Heart left ventricle (tissue), 16 donors: ENCODE data around the gene LIX1. TPM values are rescaled to one million over a fixed set of nuclear protein-coding genes. Genes with fewer than 3 reads are reported as not detected.
"Not testable (repeated sequence)": the region's sequence is repeated elsewhere in the genome, so short reads cannot be mapped to it uniquely, and the experiment has no call there.

Experiments used
- ATAC-seq, 4 donors: fragments of 200-7000 bp; cut with Tn5 transposase; one replicate each; pipeline ENCODE4 v1.9.1; 2020 to 2022; ENCODE audit warnings: moderate library complexity in 4 of 4, mild to moderate bottlenecking in 3 of 4, moderate number of reproducible peaks in 1 of 4
- DNase-seq, 5 donors: peaks; one replicate each; pipeline ENCODE4 v3.0.0-alpha.2; 2020
- H3K27ac ChIP-seq, 12 donors: fragments of 200-600 bp; sonication (generic) in 4 of 12; one replicate each; pipeline versions ENCODE4 v1.5.0 to v1.8.0; 2016 to 2022; ENCODE audit warnings: mild to moderate bottlenecking in 2 of 12
- H3K27me3 ChIP-seq, 9 donors: fragments of 200-600 bp; sonication (generic) in 2 of 9; one replicate each; pipeline versions ENCODE4 v1.5.1 to v1.8.0; 2016 to 2022; ENCODE audit warnings: mild to moderate bottlenecking in 3 of 9
- H3K36me3 ChIP-seq, 9 donors: fragments of 200-600 bp; sonication (generic) in 2 of 9; one replicate each; pipeline versions ENCODE4 v1.5.0 to v1.8.0; 2018 to 2022; ENCODE audit warnings: mild to moderate bottlenecking in 2 of 9
- H3K4me1 ChIP-seq, 12 donors: fragments of 200-600 bp; sonication (generic) in 4 of 12; one replicate each; pipeline versions ENCODE4 v1.5.0 to v1.8.0; 2016 to 2022; ENCODE audit warnings: mild to moderate bottlenecking in 3 of 12
- H3K4me3 ChIP-seq, 12 donors: fragments of 200-600 bp; sonication (generic) in 4 of 12; one replicate each; pipeline versions ENCODE4 v1.5.0 to v1.8.0; 2017 to 2022; ENCODE audit warnings: mild to moderate bottlenecking in 9 of 12, moderate library complexity in 4 of 12
- H3K9me3 ChIP-seq, 12 donors: fragments of 200-600 bp; sonication (generic) in 4 of 12; one replicate each; pipeline versions ENCODE4 v1.5.0 to v1.8.0; 2016 to 2022; ENCODE audit warnings: mild to moderate bottlenecking in 1 of 12
- POLR2A ChIP-seq, 2 donors: fragments of 450-650 bp; IDR thresholded peaks; one replicate each; pipeline ENCODE4 v1.6.1; 2017; ENCODE audit warnings: antibody characterized with exemption in 2 of 2, mild to moderate bottlenecking in 2 of 2, moderate library complexity in 2 of 2
- WGBS, 4 donors: extraction: QIAGEN DNeasy Blood & Tissue Kit in 2 of 4; methylation state at CpG; one replicate each; pipeline versions ENCODE4 v1.1.5 to v1.1.7; 2013 to 2018; 5-methylcytosine and 5-hydroxymethylcytosine counted together
- intact Hi-C, 10 donors: fragments of 100-400 bp; cut with DNase I; formaldehyde crosslinking; loops; one replicate each; pipeline versions ENCODE4 v1.11.1 to v1.14.2; 2022
- long read RNA-seq, 3 donors: library from polyadenylated mRNA; unstranded; transcript quantifications; one replicate each; pipeline ENCODE4 v2.0.0, GENCODE V29; 2020 to 2021
- polyA plus RNA-seq, 2 donors: library from polyadenylated mRNA; stranded (reverse); fragments of 200-250 nt; gene quantifications; one replicate each; pipeline ENCODE4 v1.2.3, GENCODE V29; 2013
- total RNA-seq, 9 donors: library from RNA; depleted of rRNA in 2 of 9; stranded (reverse); fragments of >200 nt in 2 of 9; fragmentation: NEBNext Ultra II Directional in 3 of 9; extraction: Animal tissue kit (Norgen Biotek cat#: 25700) in 3 of 9; gene quantifications; one replicate each; pipeline versions ENCODE4 v1.1.0 to v1.2.4, GENCODE V29; 2016 to 2023
- TF ChIP-seq, protein P1 (sequence below), 12 donors: fragments of 200-600 bp; sonication (generic) in 4 of 12; IDR thresholded peaks; one replicate each; pipeline versions ENCODE4 v1.5.0 to v1.8.0; 2018 to 2022; ENCODE audit warnings: antibody characterized with exemption in 12 of 12, mild to moderate bottlenecking in 5 of 12
- donor health status: ischemic (EF 13 %, LVEDD 7.1; RV severe dilation, severe dysfunction).
- donor health status: healthy with polysubstance abuse.
- donor health status: DM: no; HTN: yes; CAD: no.
- donor health status: DM: no; HTN: no; CAD: no.
- donor health status: ischemic (EF 25% LVEDD 6.9; RV normal size, moderate dysfunction).
- donor health status: ischemic (EF 25% LVEDD 5.7; RV mildly dilated, moderate dysfunction).
- donor health status: healthy.
- donor health status: DM: yes; HTN: yes; CAD: no.
- donor health status: ischemic (EF 35%, LVEDD 5.7; RV mildly dilated, moderate dysfunction).
- donor health status: nonischemic (EF 11% LVEDD 7.7; RV severe dilation, severe dysfunction).
- donor health status: DM: yes; HTN: yes; CAD: no.
- donor health status: PGD.
- donor health status: ischemic (EF 29% LVEDD 5.4; RV normal size, mild dysfunction).
- donor health status: nonischemic (EF 23%, LVEDD 6.1; RV moderate dilation, normal function).

LIX1 gene
- under 1 TPM in 3 of 9 donors, not detected in 6; 0.12 to 0.33 (median 0.22) TPM for total RNA-seq
- not detected for polyA plus RNA-seq
- long read RNA-seq, donor 1 = 0 reads
- long read RNA-seq, donor 2 = 0 reads
- long read RNA-seq, donor 3 = 0 reads

DNA sequence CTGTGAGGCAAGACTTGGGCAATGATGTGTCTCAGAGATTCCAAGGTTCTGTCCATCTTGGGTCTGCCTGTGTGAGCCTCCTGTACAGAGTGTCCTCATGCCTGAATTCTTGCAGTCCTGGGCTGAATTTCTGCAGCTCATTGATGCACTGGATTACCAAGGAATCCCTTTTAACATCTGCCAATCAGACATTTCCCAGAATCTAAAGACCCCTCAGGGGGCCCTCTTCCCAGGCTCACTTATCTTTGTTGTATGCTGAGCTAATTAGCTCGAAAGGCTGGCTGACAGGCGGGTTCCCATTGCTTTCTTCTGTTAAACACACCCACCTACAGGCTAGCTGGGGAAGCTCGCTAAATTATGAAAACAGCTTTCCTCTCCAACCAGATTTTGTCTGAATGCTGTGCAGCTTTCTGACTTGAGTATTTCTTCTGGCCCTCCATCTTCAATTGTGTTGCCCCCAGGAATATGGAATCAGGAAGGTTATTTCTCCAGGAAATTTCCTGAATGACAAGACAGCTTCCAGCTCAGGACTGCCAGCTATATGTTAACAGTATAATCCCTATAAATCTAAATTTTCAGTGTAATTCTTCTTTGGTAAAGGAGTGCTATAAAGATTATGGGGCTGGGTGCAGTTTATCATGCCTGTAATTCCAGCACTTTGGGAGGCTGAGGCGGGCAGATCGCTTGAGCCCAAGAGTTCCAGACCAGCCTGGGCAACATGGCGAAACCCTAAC is at the start of gene LIX1:
Gene LIX1 (minus strand): TSS at position 91 of the 734 bp plus-strand sequence. CDS start 35 bp downstream, at position 56.
- Histone ChIP-seq H3K4me1 (no peaks in the 10 kb centered on the region), H3K4me3 (no peak within 1 kb of the TSS), H3K27ac (no peak within 1 kb of the TSS), H3K9me3 (no peaks in the 10 kb centered on the region), H3K27me3 (no peaks in the 10 kb centered on the region), H3K36me3 (no peaks in the 10 kb centered on the region)
- ATAC-seq (peak; percentile 72 to 84 (median 76)), DNase-seq (peak in 2 of 5 donors; percentile 21 to 29)
- TF ChIP-seq, protein P1, sequence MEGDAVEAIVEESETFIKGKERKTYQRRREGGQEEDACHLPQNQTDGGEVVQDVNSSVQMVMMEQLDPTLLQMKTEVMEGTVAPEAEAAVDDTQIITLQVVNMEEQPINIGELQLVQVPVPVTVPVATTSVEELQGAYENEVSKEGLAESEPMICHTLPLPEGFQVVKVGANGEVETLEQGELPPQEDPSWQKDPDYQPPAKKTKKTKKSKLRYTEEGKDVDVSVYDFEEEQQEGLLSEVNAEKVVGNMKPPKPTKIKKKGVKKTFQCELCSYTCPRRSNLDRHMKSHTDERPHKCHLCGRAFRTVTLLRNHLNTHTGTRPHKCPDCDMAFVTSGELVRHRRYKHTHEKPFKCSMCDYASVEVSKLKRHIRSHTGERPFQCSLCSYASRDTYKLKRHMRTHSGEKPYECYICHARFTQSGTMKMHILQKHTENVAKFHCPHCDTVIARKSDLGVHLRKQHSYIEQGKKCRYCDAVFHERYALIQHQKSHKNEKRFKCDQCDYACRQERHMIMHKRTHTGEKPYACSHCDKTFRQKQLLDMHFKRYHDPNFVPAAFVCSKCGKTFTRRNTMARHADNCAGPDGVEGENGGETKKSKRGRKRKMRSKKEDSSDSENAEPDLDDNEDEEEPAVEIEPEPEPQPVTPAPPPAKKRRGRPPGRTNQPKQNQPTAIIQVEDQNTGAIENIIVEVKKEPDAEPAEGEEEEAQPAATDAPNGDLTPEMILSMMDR (IDR thresholded peaks at IDR 0.05) = peak; percentile 30 to 69 (median 58)
- TF ChIP-seq POLR2A (IDR thresholded peaks at IDR 0.05) = no peak
- 43 to 47% (median 45%) methylated on average over 6 of the region's 6 CpGs for WGBS, 4 donors
- intact Hi-C loops = loop anchor here (2.0 to 10.0 kb wide), 8 partner anchors 95 to 275 kb away; no protein-coding TSS in a partner anchor

DNA sequence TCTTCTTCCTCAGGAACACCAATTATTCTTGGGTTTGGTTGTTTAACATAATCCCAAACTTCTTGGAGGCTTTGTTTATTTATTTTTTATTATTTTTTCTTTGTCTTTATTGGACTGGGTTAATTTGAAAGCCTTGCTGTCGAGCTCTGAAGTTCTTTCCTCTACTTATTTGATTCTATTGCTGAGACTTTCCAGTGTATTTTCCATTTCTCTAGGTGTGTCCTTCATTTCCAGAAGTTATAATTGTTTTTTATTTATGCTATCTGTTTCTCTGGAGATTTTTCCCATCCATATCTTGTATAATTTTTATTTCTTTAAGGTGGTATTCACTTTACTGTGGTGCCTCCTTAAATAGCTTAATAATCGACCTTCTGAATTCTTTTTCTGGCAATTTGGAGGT is 49.5 kb upstream of the LIX1 start:
- WGBS, 4 donors = 79 to 86% (median 84%) methylated on average over 2 of the region's 2 CpGs

DNA sequence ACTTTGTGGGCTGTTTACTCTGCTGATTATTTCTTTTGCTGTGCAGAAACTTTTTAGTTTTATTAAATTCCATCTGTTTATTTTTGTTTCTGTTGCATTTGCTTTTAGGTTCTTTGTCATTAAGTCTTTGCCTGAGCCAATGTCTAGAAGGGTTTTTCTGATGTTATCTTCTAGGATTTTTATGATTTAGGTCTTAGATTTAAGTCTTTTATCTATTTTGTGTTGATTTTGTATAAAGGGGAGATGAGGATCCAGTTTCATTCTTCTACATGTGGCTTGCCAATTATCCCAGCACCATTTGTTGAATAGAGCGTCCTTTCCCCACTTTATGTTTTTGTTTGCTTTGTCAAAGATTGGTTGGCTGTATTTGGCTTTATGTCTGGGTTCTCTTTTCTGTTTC is 47.1 kb upstream of the LIX1 start:
- not testable (repeated sequence) for H3K4me1 ChIP-seq, DNase-seq, H3K27me3 ChIP-seq, H3K27ac ChIP-seq, H3K36me3 ChIP-seq, H3K4me3 ChIP-seq, ATAC-seq
- intact Hi-C loops = loop anchor here in 1 of 10 donors (10.0 kb wide), 1 partner anchor 1635 kb away; the partner anchor contains the start of genes ARSK and SKIC3
- WGBS, 4 donors = 93 to 97% (median 96%) methylated on average over 1 of the region's 1 CpG
- peaks cover 0 to 16% (median 1%) of the 10 kb centered on the region in 12 donors for H3K9me3 ChIP-seq

More for the DNA sequence above, 49.5 kb upstream of the LIX1 start:
- H3K36me3 ChIP-seq = no peaks in the 10 kb centered on the region
- DNase-seq = no peak
- TF ChIP-seq POLR2A (IDR thresholded peaks at IDR 0.05) = no peak
- TF ChIP-seq, protein P1 (IDR thresholded peaks at IDR 0.05) = no peak
- H3K4me3 ChIP-seq = no peak overlapping the region
- intact Hi-C loops = no loop called here
- H3K27me3 ChIP-seq = no peaks in the 10 kb centered on the region
- H3K27ac ChIP-seq = no peak overlapping the region
- ATAC-seq = no peak
- H3K4me1 ChIP-seq = no peaks in the 10 kb centered on the region
- peaks cover 0 to 16% (median 1%) of the 10 kb centered on the region in 12 donors for H3K9me3 ChIP-seq

DNA sequence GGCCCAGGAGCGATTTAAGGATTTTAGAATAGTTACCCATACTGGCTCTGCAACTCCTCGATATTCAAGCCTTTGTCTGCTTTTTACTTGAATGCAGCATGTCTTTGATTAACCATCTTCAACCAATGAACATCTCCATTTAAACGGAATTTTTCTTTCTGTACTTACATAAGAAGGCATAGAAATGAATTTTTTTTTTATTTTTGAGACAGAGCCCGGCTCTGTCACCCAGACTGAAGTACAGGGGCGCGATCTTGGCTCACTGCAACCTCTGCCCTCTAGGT is 41.5 kb upstream of the LIX1 start:
- 37 to 56% (median 47%) methylated on average over 6 of the region's 6 CpGs for WGBS, 4 donors
- Histone ChIP-seq H3K27ac (peak overlapping the region in 11 of 12 donors; percentile 89 to 94 (median 91)), H3K27me3 (no peaks in the 10 kb centered on the region), H3K9me3 (no peaks in the 10 kb centered on the region), H3K4me1 (peaks cover 0 to 32% (median 20%) of the 10 kb centered on the region in 12 donors), H3K4me3 (peak overlapping the region in 11 of 12 donors; percentile 64 to 97 (median 82)), H3K36me3 (peaks cover 0 to 12% (median 4%) of the 10 kb centered on the region in 9 donors)
- no peak for TF ChIP-seq POLR2A (IDR thresholded peaks at IDR 0.05)
- TF ChIP-seq, protein P1 (IDR thresholded peaks at IDR 0.05) = no peak
- DNase-seq (no peak), ATAC-seq (no peak)
- intact Hi-C loops = loop anchor here in 4 of 10 donors (5.0 to 10.0 kb wide), 4 partner anchors 247 to 1629 kb away; partner anchors contain the start of genes ARSK (in 1 of the 4), LNPEP (in 1 of the 4), RGMB (in 1 of the 4) and SKIC3 (in 1 of the 4)
